GM19468 (cell line): Measurements from ENCODE around the gene CHST9.
"Not testable (repeated sequence)": the region's sequence is repeated elsewhere in the genome, so short reads cannot be mapped to it uniquely, and the experiment has no call there.

Source experiments
- ATAC-seq: cut with Tn5 transposase; IDR thresholded peaks from one replicate; pipeline ENCODE4 v1.9.1; 2021; ENCODE audit warnings: mild to moderate bottlenecking, moderate library complexity, moderate number of reproducible peaks; ENCODE audit not compliant: unreplicated experiment; ENCODE audit errors: extremely low read depth

CHST9 gene

GRCh38 chr18:26948703-26949102, 236.4 kb downstream of the CHST9 start:
- ATAC-seq: no peak

DNA sequence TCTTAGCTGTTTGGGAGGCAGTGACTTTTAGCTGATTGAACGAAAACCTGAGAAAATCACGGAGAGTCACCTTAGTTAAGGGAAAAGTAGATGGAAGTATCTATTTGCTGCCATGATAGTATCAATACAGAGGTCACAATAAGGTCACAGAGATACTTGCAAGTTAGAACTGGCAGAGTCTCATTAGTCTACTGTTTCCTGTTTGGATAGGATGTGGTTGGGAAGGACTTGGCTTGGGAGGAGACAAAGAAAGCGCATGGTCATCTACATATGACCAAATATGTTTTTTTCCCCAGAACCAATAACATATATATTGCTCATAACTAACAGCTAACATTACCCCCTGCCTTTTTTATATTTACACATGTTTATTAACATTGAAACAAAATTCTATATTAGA, 241.2 kb downstream of the CHST9 start:
- ATAC-seq: no peak

- ATAC-seq: no peak
Measured at GRCh38 chr18:26941584-26941983, 243.5 kb downstream of the CHST9 start.

GRCh38 chr18:26940744-26941398, 244.2 kb downstream of the CHST9 start:
- ATAC-seq: no peak

- no peak for ATAC-seq
Measured at GRCh38 chr18:26931659-26932058, 253.4 kb downstream of the CHST9 start.

DNA sequence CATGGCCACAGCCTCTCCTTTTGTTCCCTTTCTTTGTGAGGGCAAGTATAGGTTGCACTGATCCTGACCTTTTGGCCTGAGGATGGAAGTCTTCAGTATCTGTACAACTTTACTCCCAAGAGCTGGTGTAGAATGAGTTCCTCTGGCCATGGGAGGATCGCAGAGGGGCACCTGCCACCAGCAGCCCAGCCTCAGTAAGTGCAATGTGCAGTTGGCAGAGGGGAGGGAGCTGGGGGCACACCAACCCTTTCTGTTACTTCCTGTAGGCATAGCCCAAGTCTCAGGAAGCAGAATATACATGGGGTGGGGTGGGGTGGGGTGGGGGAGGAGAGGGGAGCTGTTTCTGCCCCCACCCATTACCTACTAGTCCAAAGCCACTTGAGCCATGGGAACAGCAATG, 254.5 kb downstream of the CHST9 start:
- no peak for ATAC-seq

- ATAC-seq: no peak
Measured at GRCh38 chr18:26928670-26929313, 256.3 kb downstream of the CHST9 start.

GRCh38 chr18:26927822-26928221, 257.3 kb downstream of the CHST9 start:
- ATAC-seq: not testable (repeated sequence)

GRCh38 chr18:26926066-26926675, 258.9 kb downstream of the CHST9 start:
- no peak for ATAC-seq

- no peak for ATAC-seq
Measured at GRCh38 chr18:26925313-26925712, 259.8 kb downstream of the CHST9 start.

- ATAC-seq: no peak
Measured at GRCh38 chr18:26922313-26922712, 262.8 kb downstream of the CHST9 start.

DNA sequence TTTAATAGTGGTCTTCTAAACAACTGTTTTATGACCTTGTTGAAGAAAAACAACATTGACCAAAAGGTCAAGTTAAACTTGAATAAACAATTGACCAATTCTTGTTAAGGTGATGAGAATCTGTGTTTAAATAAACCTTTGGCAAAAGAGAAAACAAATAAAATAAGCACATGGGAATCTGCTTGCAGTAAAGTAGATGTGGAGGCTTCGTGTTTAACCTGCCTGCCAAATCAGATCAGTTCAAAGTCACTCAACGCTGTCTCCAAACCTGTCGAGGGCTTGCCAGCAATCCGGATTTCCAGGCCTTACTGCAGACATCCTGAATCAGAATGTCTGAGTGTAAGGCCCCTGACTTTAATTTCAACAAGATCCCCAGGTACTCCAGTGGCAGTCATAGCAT, 264.5 kb downstream of the CHST9 start:
- ATAC-seq: no peak

GRCh38 chr18:26919627-26920026, 265.5 kb downstream of the CHST9 start:
- ATAC-seq: no peak

GRCh38 chr18:26919201-26919600, 265.9 kb downstream of the CHST9 start:
- no peak for ATAC-seq

GRCh38 chr18:26911840-26912239, 273.3 kb downstream of the CHST9 start:
- no peak for ATAC-seq

GRCh38 chr18:26909599-26910290, 275.4 kb downstream of the CHST9 start:
- ATAC-seq: no peak

GRCh38 chr18:26908906-26909305, 276.2 kb downstream of the CHST9 start:
- no peak for ATAC-seq

DNA sequence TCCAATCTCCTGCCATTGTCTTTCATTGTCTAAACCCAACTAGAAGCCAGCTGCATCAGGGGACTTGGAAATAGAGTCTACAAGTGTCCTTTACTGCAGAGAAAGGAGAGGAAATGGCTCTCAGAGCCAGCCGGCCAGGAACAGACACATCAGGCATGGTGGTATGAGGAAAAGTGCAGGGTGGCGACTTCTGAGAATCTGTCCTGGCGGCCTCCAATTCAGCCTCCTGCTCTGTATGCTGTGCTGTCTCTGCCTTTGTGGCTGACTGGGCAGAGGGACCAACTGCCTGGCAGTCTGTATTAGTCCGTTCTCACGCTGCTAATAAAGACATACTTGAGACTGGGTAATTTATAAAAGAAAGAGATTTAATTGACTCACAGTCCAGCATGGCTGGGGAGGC, 282.8 kb downstream of the CHST9 start:
- ATAC-seq: no peak

- no peak for ATAC-seq
Measured at GRCh38 chr18:26901020-26901419, 284.1 kb downstream of the CHST9 start.

DNA sequence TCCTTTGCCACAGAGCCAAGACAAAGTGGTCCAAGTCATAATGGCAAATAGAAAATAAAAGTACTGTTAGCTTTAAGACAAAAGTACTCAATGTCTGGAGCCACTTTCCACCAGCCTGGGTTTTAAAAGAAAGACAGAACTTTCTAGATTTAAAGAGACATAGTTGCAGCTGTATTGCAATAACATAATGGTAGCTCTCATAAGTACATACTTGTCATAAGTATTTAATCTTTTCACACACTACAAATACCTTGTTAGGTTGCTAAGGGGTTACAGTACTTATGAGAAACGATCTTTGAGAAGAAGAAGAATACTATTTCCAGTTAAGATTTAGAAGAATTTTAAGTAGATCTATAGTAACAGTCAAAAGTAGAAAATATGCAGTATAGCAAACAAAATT, 290.7 kb downstream of the CHST9 start:
- ATAC-seq: no peak

DNA sequence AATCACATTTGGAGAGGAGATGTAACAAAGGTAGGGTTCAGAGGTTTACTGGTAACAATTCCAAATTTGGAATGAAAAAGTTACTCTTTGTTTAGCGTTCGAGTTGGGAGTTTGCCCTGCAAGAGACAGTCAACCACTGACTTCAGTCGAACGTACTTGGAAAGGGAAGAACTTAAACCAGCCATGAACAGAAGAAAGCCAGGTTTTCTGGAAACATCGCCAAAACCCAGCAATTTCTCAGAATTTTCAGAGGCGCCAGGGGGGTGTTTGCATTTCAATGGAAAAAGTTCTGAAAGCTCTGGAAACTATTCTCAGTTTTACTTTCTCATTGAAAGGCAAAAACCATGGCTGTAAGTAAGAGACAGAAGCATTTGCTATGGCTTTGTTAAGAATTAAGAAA, 291.1 kb downstream of the CHST9 start:
- no peak for ATAC-seq
